ENCODE measurements around the gene CXCL9.
"Not testable (repeated sequence)": the region's sequence is repeated elsewhere in the genome, so short reads cannot be mapped to it uniquely, and the experiment has no call there.

Gene CXCL9

GRCh38 chr4:75963558-75963957 is 43.8 kb downstream of the CXCL9 start:
- no peak for TF ChIP-seq CTCF (IDR thresholded peaks at IDR 0.05; ENCODE audit: low read depth, low read length, missing control alignments)
- DNase-seq (ENCODE audit: extremely low read depth, low read depth): no peak
- H3K4me3 ChIP-seq (replicated peaks; ENCODE audit: low read depth, low read length): no peak overlapping the region

GRCh38 chr4:75962072-75962471 is 45.2 kb downstream of the CXCL9 start:
- not testable (repeated sequence) for DNase-seq (ENCODE audit: extremely low read depth, low read depth); H3K4me3 ChIP-seq (replicated peaks; ENCODE audit: low read depth, low read length)

- not testable (repeated sequence) for DNase-seq (ENCODE audit: extremely low read depth, low read depth); H3K4me3 ChIP-seq (replicated peaks; ENCODE audit: low read depth, low read length)
Observed at GRCh38 chr4:75958546-75958945, 48.8 kb downstream of the CXCL9 start.

- DNase-seq (ENCODE audit: extremely low read depth, low read depth): not testable (repeated sequence)
Observed at GRCh38 chr4:75954811-75955210, 52.5 kb downstream of the CXCL9 start.

GRCh38 chr4:75953509-75953908 is 53.8 kb downstream of the CXCL9 start:
- H3K4me3 ChIP-seq (replicated peaks; ENCODE audit: low read depth, low read length): no peak overlapping the region
- no peak for DNase-seq (ENCODE audit: extremely low read depth, low read depth)
- TF ChIP-seq CTCF (IDR thresholded peaks at IDR 0.05; ENCODE audit: low read depth, low read length, missing control alignments): no peak

More at GRCh38 chr4:75954811-75955210, 52.5 kb downstream of the CXCL9 start:
- H3K4me3 ChIP-seq (replicated peaks; ENCODE audit: low read depth, low read length): not testable (repeated sequence)

Measured in HFF-Myc (cell line).